ENCODE data around the gene DST.

The DST gene

DNA sequence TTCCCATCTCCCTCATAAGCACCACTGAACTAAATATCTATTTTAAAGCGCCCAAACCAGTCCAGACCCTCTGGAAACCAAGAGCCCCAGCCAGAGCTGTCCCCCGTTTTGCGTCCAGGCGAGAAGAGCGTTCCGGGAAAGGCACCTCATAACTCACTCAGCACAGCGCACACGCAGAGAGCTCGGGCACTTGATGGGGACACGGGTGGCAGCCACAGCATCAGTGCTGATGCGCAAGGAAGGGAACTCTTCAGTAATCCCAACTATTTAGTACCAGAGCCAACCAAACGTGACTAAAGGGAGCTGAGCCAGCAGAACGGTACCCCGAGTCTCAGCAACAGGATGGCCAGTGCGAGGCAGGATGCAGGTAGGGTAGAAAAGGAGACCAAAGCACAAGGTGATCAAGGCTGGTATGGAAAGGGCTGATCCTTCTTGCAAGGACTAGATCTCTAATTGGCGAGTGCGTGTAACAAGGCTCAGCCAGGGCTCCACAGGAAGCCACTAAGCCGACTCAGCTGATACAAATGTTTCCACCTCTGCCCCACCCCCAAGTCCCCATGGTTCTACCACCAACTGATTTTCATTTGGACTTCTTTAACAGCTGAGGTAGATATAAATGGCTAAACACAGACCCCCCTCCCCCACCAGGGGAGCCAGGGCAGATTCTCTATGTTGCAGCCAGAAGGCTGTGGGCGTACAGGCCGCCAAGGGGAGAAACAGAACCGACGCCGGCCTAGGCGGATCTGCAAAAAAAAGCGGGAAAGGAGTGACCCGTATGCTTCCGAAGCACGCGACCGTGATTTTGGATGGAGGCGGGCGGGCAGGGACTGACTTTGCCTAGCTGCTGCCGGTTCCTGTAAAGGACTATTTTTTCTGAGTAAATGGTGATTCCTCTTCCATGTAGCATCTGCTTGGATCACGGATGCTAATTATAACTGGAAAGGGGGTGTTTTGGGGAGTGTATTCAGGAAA is 211.8 kb downstream of the DST start:
- no peak for DNase-seq

DNA sequence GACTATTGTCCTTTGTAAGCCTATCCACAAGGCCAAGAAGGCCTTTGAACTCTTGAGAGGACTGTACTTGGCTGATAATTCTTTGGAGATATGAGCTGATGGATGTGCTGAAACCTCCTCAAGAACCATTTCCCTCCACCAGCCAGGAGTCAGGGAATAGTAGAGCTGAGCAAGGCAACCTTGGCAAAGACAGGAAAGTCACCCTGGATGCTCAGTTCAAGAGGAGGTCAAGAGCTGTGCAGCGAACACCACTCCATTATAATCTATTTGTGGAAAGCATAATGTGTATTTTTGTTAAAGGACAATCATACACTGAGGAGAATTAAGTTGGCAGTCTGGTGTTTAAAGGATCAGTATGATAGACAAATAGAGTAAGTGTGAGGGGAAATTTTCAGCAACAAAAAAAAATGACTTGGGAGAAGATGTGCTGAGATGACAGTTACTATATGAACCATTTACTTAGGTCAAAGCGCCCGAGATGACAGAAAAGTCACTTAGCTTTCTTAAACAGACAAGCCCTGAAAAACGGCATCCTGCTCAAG is 218.1 kb downstream of the DST start:
- DNase-seq, result no peak

DNA sequence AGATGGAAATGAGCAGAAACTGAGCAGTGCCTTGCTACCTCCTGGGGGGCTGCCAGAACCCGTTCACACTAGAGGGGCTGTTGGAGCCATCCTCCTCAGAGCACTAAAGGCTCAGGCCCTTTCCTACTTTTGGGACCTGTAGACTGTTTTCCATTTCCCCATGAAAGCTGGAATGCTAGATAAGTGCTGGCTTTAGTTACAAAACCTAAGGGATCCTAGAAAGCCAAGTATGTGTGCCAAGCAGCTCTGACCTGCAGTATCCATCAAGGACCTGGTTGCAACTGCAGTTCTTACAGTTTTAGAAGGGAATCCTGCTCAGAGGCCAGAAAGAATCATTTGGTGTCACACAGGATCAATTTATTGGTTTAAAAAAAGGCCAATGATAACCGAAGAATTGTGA is 218.6 kb downstream of the DST start:
- no peak for DNase-seq

DNA sequence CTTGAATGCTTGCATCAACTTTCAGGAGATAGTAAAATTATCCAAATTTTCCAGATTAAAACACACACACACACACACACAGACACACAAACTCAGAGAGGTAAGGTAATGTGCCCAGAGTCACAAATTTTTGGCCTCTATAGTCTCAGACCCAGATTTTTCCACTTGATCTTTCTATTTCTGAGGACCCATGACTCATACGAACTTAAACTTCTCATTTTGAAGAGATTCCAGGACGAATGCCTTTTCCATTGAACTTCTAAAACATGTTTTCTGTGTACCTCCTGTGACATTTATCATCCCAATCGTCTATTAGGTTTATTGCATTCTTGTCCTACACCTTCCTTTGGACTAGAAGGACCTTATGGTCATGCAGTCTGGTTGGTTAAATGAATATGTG is 222.4 kb downstream of the DST start:
- DNase-seq, result no peak

DNA sequence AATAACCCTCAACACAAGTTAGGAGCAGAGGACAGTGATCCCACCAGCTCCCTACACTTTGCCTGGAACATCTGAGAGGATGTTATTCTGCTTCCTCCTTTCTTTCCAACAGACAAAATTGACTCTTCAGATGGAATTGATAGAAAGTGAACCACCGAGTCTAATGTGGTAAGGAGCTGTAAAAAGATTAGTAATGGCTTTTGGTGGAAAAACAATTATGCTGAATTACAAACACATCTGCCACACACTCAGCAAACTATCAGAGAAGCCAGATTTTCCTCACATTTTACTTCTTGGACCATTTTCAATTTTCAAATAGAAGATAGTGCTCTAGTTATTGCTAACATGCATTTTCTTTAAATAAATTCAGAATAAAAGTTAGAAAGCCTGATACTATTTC is 223.5 kb downstream of the DST start:
- DNase-seq, result no peak

DNA sequence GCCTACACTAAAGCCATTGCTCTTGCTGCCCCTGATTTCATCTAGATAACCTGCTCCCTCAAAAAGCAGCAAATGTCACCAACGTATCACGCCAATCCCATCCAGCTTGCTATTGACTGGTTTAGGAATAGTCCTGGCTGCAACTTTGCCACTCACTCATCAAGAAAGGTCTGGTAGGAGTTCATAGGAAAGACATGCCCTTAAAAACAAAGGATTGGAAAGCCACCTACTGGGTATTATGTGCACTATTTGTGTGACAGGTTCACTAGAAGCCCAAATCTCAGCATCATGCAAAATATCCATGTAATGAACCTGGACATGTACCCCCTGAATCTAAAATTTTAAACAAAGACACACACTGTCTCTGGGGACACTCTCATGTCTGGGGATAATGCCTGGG is 224.9 kb downstream of the DST start:
- no peak for DNase-seq

DNA sequence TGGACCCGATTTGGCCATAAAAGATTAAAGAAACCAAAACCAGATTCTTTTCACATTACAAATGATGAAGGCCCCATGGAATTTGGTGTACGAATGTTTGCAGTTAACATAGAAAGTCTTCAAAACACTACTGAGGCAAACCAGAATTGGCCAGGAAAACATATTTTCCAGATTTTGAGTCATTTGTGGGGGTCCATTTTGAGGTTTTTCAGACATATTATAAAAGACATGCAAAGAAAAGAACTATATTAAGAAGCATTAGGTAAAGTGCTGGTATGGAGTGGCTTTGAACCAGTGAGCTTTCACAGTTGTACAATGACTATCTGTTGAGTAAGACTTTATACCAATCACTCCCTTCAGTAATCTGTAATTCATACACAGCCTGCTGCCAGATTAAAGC is 226.4 kb downstream of the DST start:
- DNase-seq, result no peak

DNA sequence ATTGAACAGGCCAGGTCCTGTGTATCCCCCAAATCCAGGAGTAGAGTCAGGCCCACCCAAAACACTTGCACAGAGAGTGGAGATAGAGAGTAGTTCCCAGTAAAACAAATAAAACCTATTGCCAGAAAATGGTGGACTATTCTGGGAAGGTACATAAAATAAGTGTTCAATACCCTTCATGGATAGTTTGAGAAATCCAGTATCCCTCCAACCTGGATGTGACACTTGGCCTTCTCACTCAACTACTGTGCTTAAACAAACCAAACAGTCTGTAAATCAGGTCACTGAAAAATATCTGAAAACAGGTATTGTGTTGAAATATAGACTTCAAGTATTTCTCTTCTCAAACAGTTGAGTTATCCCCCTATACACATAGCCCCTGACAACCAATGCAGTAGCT is 233.7 kb downstream of the DST start:
- DNase-seq, result no peak

Measured in effector CD8-positive, alpha-beta T cell (primary cell).